Ureter (tissue), 1 donor: ENCODE results near the gene FNDC3B. TPM values are rescaled to one million over a fixed set of nuclear protein-coding genes. Genes with fewer than 3 reads are reported as not detected.

ENCODE experiments used
- DNase-seq: peaks from one replicate; pipeline ENCODE4 v3.0.0-alpha.2; 2020; ENCODE audit warnings: low spot score
- total RNA-seq: library from RNA; stranded (reverse); gene quantifications from one replicate; pipeline ENCODE4 v1.2.4, GENCODE V29; 2023
- donor health status: DM: yes; HTN: yes; CAD: no.

Gene FNDC3B
- total RNA-seq, 1 donor from 2014 or later: 191 TPM

DNA sequence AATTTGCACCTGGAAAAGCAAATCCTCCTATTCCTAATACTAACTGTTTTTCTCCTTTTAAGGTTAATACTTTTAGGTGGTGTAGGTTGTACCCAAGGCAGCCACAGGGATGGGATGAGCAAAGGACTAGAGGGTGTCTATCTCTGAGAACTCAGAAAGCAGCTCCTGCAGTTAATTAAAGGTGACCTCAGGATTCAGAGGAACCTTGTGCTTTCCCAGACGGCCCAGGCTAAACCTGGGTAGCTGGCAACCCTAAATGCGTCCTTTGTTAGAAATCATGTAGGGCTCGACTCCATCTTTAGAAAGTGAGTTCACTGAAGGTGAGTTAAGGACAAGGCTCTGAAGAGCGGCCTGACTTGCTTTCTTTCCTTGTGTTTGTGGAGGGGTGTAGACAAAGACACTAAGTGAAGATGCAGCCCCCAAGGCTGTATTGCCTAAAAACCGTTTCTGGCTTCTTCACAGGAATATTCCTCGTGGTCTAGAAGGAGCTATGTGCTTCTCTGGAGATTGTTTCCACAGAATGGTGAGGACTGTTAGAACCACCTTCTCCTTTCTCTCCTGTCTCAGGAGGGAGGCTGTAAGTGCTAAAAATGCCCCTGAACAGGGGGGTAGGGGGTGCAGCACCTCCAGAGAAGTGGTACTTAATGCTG, 14.9 kb downstream of the FNDC3B start:
- DNase-seq: no peak

DNA sequence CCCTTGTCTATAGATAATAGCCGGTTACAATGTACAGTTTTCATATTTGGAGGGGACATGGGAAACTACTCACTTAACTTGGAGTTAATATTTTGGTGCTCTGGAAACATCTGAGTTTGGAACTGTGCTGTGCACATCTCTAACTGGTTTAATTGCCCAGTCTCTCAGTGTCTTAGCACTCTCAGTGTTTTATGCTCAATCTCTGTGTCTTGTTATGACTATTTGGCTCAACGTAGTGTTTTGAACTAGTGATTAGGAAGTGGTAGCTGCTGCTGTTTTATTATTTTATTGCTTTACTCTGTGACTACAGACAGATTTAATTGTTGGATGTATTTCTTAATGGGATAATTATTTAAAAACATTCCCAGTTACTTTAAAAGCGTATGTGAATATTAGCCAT, 17.0 kb downstream of the FNDC3B start:
- no peak for DNase-seq

DNA sequence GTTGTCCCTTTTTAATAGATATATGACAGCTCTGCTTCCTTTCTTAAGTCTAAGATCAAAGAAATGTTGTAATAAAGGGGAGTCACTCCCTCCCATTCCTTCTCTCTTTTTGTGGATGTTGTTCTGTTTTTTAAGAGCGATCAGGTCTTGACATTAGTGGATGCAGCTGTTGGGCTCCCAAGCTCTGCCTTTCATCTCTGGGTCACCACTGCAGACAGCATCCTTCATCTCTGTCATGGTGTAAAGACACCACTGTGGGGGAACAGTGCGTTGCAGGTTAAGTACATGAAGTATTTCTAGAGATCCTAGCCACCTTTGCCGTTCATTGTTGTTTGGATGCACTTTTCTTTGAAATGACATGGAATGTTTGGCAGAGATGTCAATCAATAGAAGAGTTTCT, 17.7 kb downstream of the FNDC3B start:
- DNase-seq: no peak

DNA sequence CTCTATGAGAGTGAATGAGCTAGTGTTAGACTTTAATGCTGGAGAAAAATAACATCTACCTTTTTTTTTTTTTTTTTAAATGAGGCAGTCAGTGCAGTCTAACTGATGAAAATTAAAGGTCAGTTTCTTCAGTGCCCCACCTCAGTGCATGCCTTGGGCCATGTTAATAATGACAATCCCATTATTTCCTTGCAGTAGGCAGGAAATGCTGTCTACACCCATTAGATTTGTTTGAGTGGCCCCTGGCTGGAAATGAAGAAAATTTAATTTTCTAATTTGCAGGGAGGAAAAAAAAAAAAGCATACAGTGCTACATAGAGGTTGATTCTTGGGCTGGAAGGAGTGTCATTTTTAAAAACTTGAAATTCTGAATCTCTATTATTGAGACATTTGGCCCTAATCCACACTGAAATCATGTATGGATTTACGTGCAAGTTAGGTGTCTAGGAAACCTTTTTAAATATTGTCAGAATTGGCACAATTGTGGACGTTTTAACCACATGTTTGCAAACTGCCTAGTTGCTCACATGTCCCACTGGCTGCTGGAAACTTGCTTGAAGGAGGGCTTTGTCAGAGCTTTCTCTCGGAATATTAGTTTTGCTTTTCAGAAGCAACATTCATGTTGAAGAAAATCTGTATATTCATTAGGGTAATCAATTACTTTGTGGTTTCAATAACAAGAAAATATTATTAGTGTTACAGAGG, 18.4 kb downstream of the FNDC3B start:
- DNase-seq: no peak

DNA sequence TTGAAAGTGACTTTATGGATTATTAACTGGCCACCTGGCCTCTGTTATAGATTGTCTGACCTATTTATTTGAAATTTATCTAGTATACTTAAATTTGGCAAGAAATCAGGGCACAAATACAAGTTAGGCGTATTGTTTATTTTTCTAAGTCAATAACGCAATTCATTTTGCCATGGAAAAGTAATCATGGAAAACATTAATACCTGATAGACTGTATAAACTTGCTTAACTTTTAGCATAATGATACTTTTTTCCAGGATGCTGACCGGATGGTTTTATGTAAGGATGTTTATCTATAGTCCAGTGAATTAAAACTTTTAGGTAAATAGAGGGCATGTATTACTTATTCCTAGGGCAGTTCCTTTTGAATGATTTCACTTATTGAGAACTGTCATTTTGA, 20.2 kb downstream of the FNDC3B start:
- no peak for DNase-seq

DNA sequence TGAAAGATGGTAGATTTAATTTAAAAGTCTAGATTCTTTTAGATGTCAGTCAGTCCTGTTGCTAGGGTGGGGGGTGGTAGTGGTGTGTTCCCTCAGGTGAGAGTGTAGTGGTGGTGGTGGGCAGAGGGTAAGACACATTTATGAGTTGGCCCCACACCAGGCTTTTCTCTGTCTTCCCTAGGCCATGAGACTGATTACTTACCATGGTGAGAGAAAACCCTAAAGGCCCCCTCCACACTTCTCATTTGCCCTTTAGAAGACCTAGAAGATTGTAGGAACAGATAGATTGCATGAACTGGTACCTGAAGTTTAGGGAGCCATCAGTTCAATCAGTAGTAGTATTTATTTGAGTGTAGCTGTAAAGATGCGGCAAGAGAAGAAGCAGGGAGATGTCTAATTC, 20.9 kb downstream of the FNDC3B start:
- no peak for DNase-seq

DNA sequence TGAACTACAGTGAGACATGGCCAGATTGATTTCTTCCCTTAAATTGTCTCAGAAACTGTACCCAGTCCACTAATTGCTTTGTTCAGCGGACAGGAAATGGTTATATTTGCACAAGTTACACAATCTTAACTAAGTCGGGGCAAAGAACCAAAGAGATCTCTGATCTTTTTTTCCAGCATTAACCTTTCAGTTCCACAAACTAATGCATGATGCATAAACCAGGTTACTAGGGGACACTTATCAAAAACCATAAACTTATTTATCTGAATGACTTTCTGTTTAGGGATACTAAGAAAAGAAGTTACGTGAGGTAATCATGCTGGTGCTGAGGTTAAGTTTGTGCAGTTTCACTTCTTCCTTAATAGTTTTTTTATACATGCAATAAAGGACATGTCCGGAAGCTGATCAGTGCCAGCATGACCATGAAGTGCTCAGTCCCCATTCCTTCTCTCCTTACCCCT, 22.4 kb downstream of the FNDC3B start:
- DNase-seq: no peak

DNA sequence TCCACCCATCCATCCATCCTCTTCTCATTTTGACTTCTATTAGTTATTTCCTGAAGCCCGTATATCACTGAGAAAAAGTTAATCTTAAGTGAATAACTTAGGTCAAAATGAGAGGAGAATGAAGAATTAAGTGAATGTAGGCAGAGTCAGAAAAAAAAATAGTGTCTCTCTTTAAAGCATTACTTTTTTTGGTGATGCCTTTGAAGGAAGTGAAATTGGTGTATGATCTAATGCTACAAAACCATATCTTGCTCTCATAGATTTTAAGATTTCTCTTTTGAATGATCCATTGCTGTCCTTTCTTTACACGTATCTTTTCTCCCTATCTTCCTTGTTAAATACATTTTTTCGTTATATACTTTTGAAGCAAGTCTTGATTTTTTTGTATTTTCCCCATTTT, 23.4 kb downstream of the FNDC3B start:
- no peak for DNase-seq

DNA sequence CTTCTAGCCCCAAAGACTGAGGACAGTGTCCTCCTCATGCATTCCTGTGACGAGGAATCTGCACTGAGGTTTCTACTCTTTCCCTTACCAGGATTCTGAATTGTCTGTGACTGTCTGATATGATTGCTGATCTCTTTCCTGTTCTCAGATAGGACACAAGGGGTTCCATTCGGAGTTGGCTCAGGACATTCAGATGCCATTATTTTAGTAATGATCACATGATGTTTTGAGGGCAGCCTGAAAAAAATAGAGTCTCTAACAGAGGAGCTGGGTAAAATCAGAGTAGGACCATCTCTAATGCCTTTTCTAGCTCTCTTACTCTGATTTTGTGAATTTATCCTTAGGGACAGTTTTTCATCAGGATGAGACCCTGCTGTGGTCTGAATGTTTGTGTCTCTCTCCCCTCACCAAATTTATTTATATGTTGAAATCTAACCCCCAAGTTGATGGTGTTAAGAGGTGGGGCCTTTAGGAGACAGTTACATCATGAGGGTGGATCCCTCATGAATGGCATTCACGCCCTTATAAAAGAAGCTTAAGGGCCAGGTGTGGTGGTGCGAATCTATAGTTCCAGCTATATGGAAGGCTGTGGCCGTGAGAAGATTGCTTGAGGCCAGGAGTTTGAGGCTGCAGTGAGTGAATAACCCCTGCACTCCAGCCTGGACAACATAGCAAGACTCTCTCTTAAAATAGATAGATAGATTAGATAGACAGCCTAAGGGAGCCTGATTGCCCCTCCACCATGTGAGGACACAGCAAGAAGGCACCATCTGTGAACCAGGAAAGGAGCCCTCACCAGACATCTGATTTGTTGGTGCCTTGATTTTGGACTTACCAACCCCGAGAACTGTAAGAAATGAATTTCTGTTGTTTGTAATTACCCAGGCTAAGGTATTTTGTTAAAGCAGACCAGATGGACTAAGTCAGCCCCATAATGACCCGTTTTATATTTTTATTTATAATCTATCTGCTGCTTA, 24.4 kb downstream of the FNDC3B start:
- no peak for DNase-seq

DNA sequence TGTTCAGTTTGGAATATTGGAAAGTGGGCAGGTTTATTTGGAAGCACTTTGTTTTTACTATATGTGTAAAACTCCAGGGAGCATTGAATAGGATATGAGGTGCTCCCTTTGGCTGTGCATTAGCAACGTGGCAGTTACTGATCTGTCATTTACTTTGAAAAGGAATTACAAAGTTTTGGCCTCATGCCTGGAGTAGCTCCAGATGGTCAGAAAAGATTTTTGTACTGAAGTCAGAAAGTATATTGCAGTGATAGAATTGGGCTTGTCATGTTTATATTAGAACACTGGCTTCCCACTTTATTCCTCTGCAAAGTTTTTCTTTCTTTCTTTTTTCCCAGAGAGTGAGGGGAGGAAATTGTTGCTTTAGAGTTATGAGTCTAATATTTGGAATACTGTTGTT, 26.1 kb downstream of the FNDC3B start:
- DNase-seq: no peak

DNA sequence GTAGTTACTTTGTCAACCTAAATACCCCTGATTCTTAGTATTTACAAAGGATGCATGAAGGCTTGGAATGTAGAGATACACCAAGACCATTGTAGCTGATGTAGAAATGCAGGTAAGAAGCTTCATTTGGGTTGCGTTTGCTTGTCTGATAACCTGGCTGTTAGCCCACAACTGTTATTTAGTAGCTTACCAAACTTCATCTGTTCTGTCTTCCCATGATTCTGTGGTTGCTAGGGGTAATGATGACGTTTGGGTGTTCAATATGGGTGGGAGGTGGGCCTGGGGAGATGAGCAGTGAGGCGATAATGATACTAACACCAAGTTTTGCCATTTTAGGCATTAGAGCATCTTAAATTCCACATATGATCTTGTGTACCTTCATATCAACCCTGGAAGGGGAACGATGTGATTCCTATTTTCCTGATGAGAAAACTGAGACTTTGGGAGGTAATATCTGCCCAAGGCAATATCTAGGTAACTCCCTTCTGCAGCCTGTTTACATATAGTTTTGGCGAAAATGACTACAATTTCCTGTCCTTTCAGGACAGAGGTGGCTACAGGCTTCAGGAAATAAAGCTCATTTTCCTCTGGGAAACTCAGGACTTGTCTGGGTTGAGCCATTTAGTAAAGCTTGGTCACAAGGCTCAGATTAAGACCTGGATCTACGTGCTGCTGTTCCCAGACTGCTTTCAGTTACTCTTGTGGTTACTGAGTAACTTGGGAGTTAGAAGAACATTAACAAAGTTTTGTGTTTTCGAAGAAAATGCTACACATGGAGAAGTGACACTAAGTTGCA, 26.8 kb downstream of the FNDC3B start:
- no peak for DNase-seq

DNA sequence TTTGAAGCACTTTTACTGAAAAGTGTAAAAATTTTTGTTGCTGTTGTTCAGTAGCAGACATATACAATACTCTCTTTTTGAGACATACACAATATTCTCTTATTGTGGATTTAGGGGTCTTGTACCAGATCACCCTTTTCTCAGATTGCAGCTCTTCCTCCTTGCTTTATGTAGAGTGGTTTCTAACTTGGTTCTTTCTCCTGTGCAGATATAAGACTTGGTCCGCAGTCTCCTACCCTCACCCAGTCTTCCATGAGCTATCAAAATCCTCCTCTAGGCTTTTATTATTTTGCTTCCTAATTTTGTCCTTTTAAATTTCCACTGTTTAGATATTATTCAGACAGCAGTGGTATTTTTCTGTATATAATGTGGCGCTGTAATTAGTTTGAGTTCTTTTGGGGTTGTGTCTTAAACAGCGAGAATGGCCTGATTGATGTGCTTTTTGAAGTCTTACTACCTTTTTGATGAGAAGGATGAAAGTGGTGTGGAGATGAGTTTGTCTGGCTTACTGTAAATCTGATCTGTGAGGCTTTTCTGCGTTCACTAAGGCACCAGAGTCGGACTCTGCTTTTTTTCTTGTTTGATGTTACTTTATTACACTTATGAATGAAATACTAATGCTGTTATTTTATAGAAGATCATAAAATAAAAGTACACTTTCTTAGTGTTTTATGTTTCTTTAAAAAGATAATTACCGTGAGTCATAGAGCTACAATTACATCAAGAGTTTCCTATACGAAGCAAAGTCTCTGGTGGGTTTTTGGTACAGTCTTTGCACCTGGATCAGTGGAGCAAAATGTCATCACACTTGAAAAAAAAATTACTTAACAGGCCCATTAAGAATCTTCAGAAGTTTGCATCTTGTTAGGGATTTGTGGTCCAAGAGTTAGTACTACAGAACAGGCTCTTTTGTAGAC, 27.8 kb downstream of the FNDC3B start:
- DNase-seq: no peak

DNA sequence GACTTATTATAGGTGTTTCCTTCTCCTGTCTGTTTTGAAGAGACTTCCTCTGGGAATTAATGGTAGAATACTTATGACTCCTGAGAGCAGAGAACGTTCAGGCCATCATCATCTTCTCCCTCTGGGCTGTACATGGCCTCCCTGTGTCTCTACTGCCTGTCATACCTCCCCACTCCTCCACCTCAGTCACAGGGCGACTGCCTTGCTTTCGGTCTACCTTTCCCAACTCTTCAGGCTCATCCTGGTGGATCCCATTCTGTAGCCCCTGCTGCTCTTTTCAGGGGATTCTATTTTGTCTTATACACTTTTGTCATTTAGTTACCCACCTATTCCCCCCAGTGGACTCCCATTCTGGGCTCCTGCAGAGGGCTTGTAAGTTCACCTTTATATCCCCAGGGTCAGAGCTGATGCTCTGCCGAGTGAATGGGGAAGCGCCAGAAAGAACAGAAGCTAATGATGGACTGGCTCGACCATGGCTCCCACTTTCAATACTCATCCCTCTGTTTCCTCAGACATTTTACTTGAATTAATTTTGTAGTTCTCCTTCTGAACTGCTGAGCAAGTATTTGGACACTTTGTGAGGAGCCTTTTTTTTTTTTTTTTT, 28.6 kb downstream of the FNDC3B start:
- DNase-seq: no peak

DNA sequence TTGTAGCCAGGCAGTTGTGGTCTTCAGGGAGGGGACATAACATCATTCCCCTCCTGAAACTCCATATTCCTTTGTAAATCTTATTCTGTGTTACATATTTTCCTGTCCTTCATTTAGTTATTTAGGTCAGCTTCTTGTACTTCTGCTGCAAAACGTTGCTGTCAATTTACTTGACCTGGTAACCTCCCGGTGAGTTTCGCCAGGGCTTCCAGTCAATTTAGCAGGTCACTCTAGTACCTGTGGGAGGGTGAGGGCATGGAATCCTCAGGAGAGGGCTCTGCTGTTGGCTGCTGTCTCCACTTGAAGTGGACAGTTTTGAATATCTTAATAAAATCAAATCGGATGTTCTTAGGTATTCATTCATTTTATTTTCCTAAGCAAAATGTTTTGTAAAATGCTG, 29.6 kb downstream of the FNDC3B start:
- DNase-seq: no peak

DNA sequence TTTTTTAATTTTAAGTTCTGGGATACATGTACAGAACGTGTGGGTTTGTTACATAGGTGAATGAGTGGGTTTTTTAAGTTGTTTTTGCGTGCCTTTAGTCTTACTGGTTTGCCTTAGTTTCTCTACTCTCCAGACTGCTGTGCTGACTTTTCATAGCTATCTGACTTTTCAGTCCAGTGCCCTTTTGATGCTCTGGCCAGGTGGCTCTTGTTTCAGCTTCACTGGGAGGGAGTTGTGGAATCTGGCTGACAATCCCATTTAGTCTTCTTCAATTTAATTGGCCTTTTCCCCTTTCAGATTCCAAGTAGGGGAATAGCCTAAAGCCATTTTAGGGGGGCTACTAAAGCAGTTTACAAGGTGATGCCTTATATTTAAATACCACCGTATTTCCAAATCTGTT, 30.1 kb downstream of the FNDC3B start:
- DNase-seq: no peak

DNA sequence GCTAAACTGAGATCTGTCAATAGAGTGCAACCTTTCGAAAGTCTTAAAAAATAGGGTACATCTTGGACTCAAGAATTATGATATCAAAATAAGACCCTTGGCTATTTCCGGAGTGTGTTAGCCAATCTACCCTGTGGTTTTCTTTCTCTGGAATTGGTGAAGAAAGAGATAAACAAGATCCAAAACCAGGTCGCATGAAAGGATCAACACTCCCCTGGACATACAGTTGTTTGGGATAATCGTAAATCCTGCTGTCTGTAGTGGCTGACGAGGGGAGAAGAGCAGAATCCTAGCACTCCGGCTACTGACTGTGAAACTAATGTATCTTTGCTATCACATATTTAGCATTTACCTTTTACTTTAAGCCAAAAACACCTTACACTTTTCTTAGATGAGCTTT, 30.9 kb downstream of the FNDC3B start:
- no peak for DNase-seq

DNA sequence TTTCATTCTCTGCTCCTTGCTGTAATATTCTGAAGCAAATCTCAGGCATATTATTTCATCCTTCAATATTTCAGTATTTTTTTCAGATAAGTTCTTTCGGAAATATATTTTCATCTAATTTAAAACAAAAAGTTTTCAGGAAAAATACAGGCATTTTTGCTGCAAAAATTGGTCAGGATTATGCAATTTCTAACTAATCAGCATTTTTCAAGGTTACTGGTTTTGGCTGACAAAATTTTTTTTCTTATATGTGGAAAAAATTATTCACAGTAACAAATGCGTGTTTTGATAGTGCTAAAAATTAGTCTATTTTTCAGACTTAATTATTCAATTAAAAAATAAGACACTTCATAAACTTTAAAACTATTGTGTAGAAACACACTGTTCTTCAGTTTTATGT, 31.4 kb downstream of the FNDC3B start:
- no peak for DNase-seq

DNA sequence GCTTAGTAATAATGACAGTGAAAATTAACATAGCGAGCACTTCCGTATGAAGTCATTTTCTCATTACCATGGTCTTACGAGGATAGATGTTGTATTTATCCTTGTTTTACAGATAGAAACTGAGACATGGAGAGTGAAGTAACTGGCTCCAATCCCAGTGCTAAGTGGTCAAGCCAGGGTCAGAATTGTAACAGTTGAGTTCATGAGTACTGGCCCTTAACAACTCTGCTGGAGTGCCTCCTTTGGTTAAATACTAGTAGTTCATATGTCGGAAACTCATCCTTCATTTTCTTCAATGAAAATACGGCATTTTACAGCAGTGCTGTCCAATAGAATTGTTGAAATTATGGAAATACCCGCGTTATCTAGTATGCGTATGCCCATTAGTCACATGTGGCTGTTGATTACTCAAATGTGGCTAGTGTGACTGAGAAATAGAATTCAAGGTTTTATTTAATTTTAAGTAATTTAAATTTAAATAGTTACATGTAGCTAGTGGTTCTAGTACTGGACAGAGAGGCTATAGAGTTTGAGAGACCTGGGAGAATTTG, 32.5 kb downstream of the FNDC3B start:
- DNase-seq: no peak

DNA sequence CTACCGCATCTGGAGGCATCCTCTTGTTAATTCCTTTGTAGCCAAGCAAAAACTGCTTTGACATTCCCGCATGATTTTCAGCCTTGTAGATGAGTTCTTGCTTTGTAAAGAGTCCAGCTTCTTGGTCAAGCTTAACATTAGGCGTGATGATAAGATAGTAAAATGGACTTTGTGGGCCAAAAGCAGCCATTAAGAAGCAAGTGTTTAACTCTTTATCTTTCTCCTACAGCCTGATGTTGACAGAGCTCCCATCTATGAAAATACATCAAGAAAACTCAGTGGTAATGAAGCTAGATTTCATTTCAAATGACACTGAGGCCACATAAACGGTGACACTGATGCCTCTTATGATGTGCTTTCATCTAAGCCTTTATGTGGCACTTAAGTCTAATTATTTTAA, 33.2 kb downstream of the FNDC3B start:
- DNase-seq: no peak
